Measurements from ENCODE around the gene GDF7. TPM values are rescaled to one million over a fixed set of nuclear protein-coding genes. Genes with fewer than 3 reads are reported as not detected.

Gene GDF7
- total and polyA plus RNA-seq, 2 donors (not counting 3 experiments of a cell fraction or from before 2014, with no cell fraction given) = 3.7 to 3.9 TPM

DNA sequence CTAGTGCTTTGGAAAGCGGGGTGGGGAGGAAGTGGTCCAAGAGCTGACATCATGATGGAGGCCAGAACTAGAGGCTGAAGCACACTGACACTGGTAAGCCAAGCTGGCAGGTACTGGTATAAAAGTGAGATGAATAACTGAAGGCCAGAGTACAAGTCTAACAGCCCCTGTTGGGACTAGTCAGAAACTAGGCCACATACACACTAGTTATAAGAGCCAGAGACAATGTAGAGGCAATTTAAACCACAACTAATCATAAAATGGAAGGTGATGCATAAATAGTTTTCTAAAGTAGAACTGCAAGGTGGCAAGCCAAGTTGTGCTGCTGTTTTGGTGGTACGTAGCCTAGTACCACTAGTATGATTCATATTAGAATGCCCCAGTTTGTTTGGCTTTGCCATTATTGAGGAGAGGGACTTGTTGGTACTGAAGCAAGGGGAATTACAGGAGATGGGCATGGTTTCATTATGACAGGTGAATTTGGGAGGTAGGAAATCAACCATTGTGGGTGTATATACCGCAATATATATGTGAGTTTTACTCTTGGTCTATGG lies 57.6 kb downstream of the GDF7 start:
- H2AFZ ChIP-seq (ENCODE audit: low read depth, low read length) = no peak overlapping the region
- H3K9ac ChIP-seq (replicated peaks; ENCODE audit: extremely low read depth, insufficient read depth, low read length) = no peak overlapping the region
- TF ChIP-seq JUN (IDR thresholded peaks at IDR 0.05; ENCODE audit: borderline replicate concordance, insufficient read depth, insufficient read length, low read depth) (no peak), POLR2A (IDR thresholded peaks at IDR 0.05; ENCODE audit: low read depth, low read length) (no peak)
- no peak overlapping the region for H3K4me2 ChIP-seq (ENCODE audit: insufficient read depth, low read length)
- peaks cover 17% of the 10 kb centered on the region for H3K4me1 ChIP-seq (ENCODE audit: control insufficient read depth, extremely low read depth, insufficient read depth, low read length)
- intact Hi-C loops (cut with micrococcal nuclease) (no loop called here), dilution Hi-C loops (cut with MboI; ENCODE audit: extremely low pct_ligation_motif_present, low sequenced_read_pairs) (no loop called here)
- H3K79me2 ChIP-seq (ENCODE audit: control insufficient read depth, insufficient read depth, low read length) = no peaks in the 10 kb centered on the region
- H3K36me3 ChIP-seq (ENCODE audit: control insufficient read depth in 2 of 2, extremely low read depth in 1 of 2, insufficient read depth in 2 of 2, low read length in 2 of 2) = no peaks in the 10 kb centered on the region
- H3K9me1 ChIP-seq (replicated peaks; ENCODE audit: control insufficient read depth, extremely low read depth, insufficient read depth, low read length) = no peaks in the 10 kb centered on the region
- no peaks in the 10 kb centered on the region for H3K27me3 ChIP-seq (ENCODE audit: control insufficient read depth in 2 of 2, insufficient read depth in 2 of 2, low read length in 2 of 2)
- no peak overlapping the region for H3K27ac ChIP-seq (ENCODE audit: insufficient read depth, low read depth, low read length)
- ChIA-PET POLR2A (no interaction called here), CTCF (interaction anchor here (1.4 kb wide), 1 partner anchor 63 kb away, joined by 3 read pairs; no protein-coding TSS in a partner anchor)
- FAIRE-seq (no peak), DNase-seq (ENCODE audit: low read depth, low spot score) (no peak)
- H3K9me3 ChIP-seq (replicated peaks; ENCODE audit: control insufficient read depth, insufficient read depth, low read length) = no peaks in the 10 kb centered on the region
- no peaks in the 10 kb centered on the region for H4K20me1 ChIP-seq (replicated peaks; ENCODE audit: control insufficient read depth, extremely low read depth, insufficient read depth, low read length)
- H3K4me3 ChIP-seq (replicated peaks in 1 of 3; ENCODE audit: insufficient read depth in 1 of 3, low read depth in 1 of 3, low read length in 3 of 3) = no peak overlapping the region
- BruUV-seq (replicated peaks) = no TSS peak

DNA sequence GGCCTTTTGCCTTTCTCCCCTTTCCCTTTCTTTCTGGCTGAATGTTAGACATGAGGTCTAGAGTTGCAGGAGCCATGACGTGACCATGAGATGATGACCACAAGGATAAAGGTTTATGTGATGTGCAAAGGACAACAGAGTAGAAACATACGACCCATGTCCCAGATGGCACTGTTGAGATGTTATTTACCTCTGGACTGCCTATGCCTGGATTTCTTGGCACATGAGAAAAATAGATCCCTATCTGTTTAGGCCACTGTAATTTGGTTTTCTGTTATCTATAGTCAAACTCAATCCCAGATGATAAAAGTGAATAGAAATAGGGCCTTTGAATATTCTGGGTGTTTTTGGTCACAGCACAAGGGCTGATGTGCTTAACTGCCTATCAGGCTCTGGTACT lies 58.8 kb downstream of the GDF7 start:
- Histone ChIP-seq H3K9me3 (replicated peaks; ENCODE audit: control insufficient read depth, insufficient read depth, low read length) (no peaks in the 10 kb centered on the region), H3K27me3 (ENCODE audit: control insufficient read depth in 2 of 2, insufficient read depth in 2 of 2, low read length in 2 of 2) (no peaks in the 10 kb centered on the region), H3K79me2 (ENCODE audit: control insufficient read depth, insufficient read depth, low read length) (no peaks in the 10 kb centered on the region), H3K4me1 (ENCODE audit: control insufficient read depth, extremely low read depth, insufficient read depth, low read length) (peaks cover 17% of the 10 kb centered on the region), H3K4me2 (ENCODE audit: insufficient read depth, low read length) (no peak overlapping the region), H3K36me3 (ENCODE audit: control insufficient read depth in 2 of 2, extremely low read depth in 1 of 2, insufficient read depth in 2 of 2, low read length in 2 of 2) (no peaks in the 10 kb centered on the region), H4K20me1 (replicated peaks; ENCODE audit: control insufficient read depth, extremely low read depth, insufficient read depth, low read length) (no peaks in the 10 kb centered on the region), H2AFZ (ENCODE audit: low read depth, low read length) (no peak overlapping the region), H3K9ac (replicated peaks; ENCODE audit: extremely low read depth, insufficient read depth, low read length) (no peak overlapping the region), H3K27ac (ENCODE audit: insufficient read depth, low read depth, low read length) (no peak overlapping the region), H3K4me3 (replicated peaks in 1 of 3; ENCODE audit: insufficient read depth in 1 of 3, low read depth in 1 of 3, low read length in 3 of 3) (no peak overlapping the region), H3K9me1 (replicated peaks; ENCODE audit: control insufficient read depth, extremely low read depth, insufficient read depth, low read length) (no peaks in the 10 kb centered on the region)
- no TSS peak for BruUV-seq (replicated peaks)
- intact Hi-C loops (cut with micrococcal nuclease) = no loop called here
- CTCF ChIA-PET = interaction anchor here (1.4 kb wide), 1 partner anchor 64 kb away, joined by 3 read pairs; no protein-coding TSS in a partner anchor
- DNase-seq (ENCODE audit: low read depth, low spot score) (no peak), FAIRE-seq (no peak)
- POLR2A ChIA-PET = interaction anchor here (0.6 kb wide), 1 partner anchor 1446 kb away, joined by 5 read pairs; no protein-coding TSS in a partner anchor
- dilution Hi-C loops (cut with MboI; ENCODE audit: extremely low pct_ligation_motif_present, low sequenced_read_pairs) = no loop called here
- no peak for TF ChIP-seq POLR2AphosphoS5 (IDR thresholded peaks at IDR 0.05; ENCODE audit: insufficient read depth, low read depth, low read length)
- no peak for TF ChIP-seq GATA2 (IDR thresholded peaks at IDR 0.05; ENCODE audit: insufficient read depth, insufficient read length, low read depth, low read length)
- TF ChIP-seq FOS (IDR thresholded peaks at IDR 0.05; ENCODE audit: borderline replicate concordance, insufficient read depth, low read length) = no peak
- no peak for TF ChIP-seq EZH2 (IDR thresholded peaks at IDR 0.05; ENCODE audit: borderline replicate concordance, low read depth, low read length, severe bottlenecking)
- TF ChIP-seq, protein P1, sequence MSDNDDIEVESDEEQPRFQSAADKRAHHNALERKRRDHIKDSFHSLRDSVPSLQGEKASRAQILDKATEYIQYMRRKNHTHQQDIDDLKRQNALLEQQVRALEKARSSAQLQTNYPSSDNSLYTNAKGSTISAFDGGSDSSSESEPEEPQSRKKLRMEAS (IDR thresholded peaks at IDR 0.05; ENCODE audit: insufficient read depth, insufficient read length) = no peak
- TF ChIP-seq, protein P2, sequence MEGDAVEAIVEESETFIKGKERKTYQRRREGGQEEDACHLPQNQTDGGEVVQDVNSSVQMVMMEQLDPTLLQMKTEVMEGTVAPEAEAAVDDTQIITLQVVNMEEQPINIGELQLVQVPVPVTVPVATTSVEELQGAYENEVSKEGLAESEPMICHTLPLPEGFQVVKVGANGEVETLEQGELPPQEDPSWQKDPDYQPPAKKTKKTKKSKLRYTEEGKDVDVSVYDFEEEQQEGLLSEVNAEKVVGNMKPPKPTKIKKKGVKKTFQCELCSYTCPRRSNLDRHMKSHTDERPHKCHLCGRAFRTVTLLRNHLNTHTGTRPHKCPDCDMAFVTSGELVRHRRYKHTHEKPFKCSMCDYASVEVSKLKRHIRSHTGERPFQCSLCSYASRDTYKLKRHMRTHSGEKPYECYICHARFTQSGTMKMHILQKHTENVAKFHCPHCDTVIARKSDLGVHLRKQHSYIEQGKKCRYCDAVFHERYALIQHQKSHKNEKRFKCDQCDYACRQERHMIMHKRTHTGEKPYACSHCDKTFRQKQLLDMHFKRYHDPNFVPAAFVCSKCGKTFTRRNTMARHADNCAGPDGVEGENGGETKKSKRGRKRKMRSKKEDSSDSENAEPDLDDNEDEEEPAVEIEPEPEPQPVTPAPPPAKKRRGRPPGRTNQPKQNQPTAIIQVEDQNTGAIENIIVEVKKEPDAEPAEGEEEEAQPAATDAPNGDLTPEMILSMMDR (IDR thresholded peaks at IDR 0.05; ENCODE audit: extremely low read depth in 1 of 2, insufficient read depth in 1 of 2, low read depth in 1 of 2, low read length in 2 of 2) = no peak
- TF ChIP-seq MYC (IDR thresholded peaks at IDR 0.05; ENCODE audit: low read depth, low read length) = no peak
- TF ChIP-seq JUN (IDR thresholded peaks at IDR 0.05; ENCODE audit: borderline replicate concordance, insufficient read depth, insufficient read length, low read depth) = no peak
- no peak for TF ChIP-seq POLR2A (IDR thresholded peaks at IDR 0.05; ENCODE audit: low read depth, low read length)
